Smooth muscle cell (in vitro differentiated cells): ENCODE data around the gene SMURF1. TPM values are rescaled to one million over a fixed set of nuclear protein-coding genes. Genes with fewer than 3 reads are reported as not detected.

Experiments
- DNase-seq: peaks from one replicate; lab custom pipeline; 2025; ENCODE audit not compliant: unreplicated experiment; lab: John Stamatoyannopoulos, UW
- H2AFZ ChIP-seq: fragments of 200-600 bp; sonication (generic); 2 replicates; pipeline ENCODE4 v1.6.0; 2016; ENCODE audit warnings: antibody characterized with exemption, low read depth, mild to moderate bottlenecking
- H3F3A ChIP-seq: fragments of 200-600 bp; sonication (generic); 2 replicates; pipeline ENCODE4 v1.6.0; 2017; ENCODE audit warnings: antibody characterized with exemption, low read depth
- H3K27ac ChIP-seq: fragments of 200-600 bp; sonication (generic); 2 replicates; pipeline ENCODE4 v1.5.1; 2016; ENCODE audit warnings: low read depth, mild to moderate bottlenecking
- H3K27me3 ChIP-seq: fragments of 200-600 bp; sonication (generic); 2 replicates; pipeline ENCODE4 v1.6.1; 2016; ENCODE audit warnings: low read depth, mild to moderate bottlenecking
- H3K36me3 ChIP-seq: fragments of 200-600 bp; sonication (generic); 2 replicates; pipeline ENCODE4 v1.5.1; 2016; ENCODE audit warnings: low read depth
- H3K4me1 ChIP-seq: fragments of 200-600 bp; sonication (generic); 2 replicates; pipeline ENCODE4 v1.5.1; 2016; ENCODE audit warnings: low read depth
- H3K4me2 ChIP-seq: fragments of 200-600 bp; sonication (generic); 2 replicates; pipeline ENCODE4 v1.6.0; 2016; ENCODE audit warnings: mild to moderate bottlenecking
- H3K4me3 ChIP-seq: fragments of 200-600 bp; sonication (generic); 2 replicates; pipeline ENCODE4 v1.5.1; 2016; ENCODE audit warnings: mild to moderate bottlenecking
- H3K79me2 ChIP-seq: fragments of 200-600 bp; sonication (generic); 2 replicates; pipeline ENCODE4 v1.6.0; 2016; ENCODE audit warnings: low read depth, mild to moderate bottlenecking
- H3K9ac ChIP-seq: fragments of 200-600 bp; sonication (generic); 2 replicates; pipeline ENCODE4 v1.6.0; 2016; ENCODE audit warnings: low read depth
- H3K9me3 ChIP-seq: fragments of 200-600 bp; sonication (generic); replicated peaks from 2 replicates; pipeline ENCODE4 v1.5.1; 2016; ENCODE audit warnings: low read depth
- H4K20me1 ChIP-seq: fragments of 200-600 bp; sonication (generic); 2 replicates; pipeline ENCODE4 v1.6.0; 2016; ENCODE audit warnings: low read depth
- WGBS: methylation state at CpG from one replicate; pipeline ENCODE4 v1.1.7; 2016; ENCODE audit warnings: low lambda C conversion rate; 5-methylcytosine and 5-hydroxymethylcytosine counted together
- polyA plus RNA-seq: library from polyadenylated mRNA; unstranded; fragments of >200 nt; fragmentation: Nextera tagmentation; extraction: Ambion mirVana; gene quantifications from 2 replicates; pipeline ENCODE4 v1.2.1, GENCODE V29; 2016
- total RNA-seq: library from RNA; depleted of rRNA; stranded (reverse); fragments of >200 nt; gene quantifications from 2 replicates; pipeline ENCODE4 v1.2.3, GENCODE V29; 2014
- TF ChIP-seq, protein P1 (sequence below): fragments of 200-600 bp; sonication (generic); IDR thresholded peaks from 2 replicates; pipeline ENCODE4 v1.5.1; 2017; ENCODE audit warnings: borderline replicate concordance, mild to moderate bottlenecking, antibody characterized with exemption; ENCODE audit not compliant: insufficient read depth, poor library complexity, severe bottlenecking

The SMURF1 gene
- total and polyA plus RNA-seq, 2 experiments from 2014 or later: 17.5 to 28.5 TPM

DNA sequence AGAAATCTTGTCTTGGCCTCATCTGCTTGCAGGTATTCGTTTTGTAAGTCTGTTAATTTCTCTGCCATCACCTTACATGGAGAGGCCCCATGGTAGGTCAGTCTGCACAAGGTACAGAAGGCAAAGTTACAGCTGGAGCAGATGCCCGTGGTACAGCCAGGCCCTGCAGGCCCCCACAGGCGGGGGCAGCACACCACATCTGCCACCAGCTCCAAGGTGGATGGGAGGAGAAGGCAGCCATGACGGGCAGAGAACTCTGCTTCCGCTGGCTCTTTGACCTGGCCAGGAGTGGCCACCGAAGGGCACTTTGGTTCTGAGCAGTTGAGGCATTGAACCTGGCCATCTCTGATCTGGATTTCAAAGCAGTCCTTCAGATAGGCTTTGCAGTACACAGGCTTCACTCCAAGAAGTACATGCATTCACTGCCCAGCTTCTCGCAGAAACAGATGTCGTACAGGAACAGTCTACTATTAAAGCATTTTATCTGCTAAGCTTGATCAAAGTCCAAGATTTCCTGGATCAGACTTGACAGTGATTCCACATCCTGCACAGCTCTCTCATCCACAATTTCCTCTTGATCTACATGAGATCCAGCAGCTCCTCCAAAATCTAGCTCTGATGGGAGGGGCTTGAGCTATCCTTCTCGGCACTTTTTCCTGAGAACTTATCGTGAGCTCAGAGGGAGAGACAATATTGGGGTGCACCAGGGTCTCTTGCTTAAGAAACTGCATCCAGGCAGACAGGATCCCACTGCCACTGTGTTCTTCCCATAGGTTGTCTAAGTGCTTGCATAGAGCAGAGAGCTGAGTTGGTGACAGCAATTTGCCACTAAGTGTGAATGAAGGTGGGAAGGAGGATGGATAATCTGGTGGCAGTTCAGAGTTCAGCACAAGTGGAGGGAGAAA lies 144.8 kb downstream of the SMURF1 start:
- Histone ChIP-seq H3K9ac (no peak overlapping the region), H3K9me3 (no peaks in the 10 kb centered on the region), H4K20me1 (no peaks in the 10 kb centered on the region), H3K27ac (no peak overlapping the region), H3K4me2 (no peak overlapping the region), H3K79me2 (no peaks in the 10 kb centered on the region), H3K4me1 (no peaks in the 10 kb centered on the region), H3K36me3 (peaks cover 2% of the 10 kb centered on the region), H3K4me3 (no peak overlapping the region), H3F3A (no peaks in the 10 kb centered on the region), H2AFZ (no peak overlapping the region), H3K27me3 (no peaks in the 10 kb centered on the region)
- 97% methylated on average over 10 of the region's 10 CpGs for WGBS
- TF ChIP-seq, protein P1, sequence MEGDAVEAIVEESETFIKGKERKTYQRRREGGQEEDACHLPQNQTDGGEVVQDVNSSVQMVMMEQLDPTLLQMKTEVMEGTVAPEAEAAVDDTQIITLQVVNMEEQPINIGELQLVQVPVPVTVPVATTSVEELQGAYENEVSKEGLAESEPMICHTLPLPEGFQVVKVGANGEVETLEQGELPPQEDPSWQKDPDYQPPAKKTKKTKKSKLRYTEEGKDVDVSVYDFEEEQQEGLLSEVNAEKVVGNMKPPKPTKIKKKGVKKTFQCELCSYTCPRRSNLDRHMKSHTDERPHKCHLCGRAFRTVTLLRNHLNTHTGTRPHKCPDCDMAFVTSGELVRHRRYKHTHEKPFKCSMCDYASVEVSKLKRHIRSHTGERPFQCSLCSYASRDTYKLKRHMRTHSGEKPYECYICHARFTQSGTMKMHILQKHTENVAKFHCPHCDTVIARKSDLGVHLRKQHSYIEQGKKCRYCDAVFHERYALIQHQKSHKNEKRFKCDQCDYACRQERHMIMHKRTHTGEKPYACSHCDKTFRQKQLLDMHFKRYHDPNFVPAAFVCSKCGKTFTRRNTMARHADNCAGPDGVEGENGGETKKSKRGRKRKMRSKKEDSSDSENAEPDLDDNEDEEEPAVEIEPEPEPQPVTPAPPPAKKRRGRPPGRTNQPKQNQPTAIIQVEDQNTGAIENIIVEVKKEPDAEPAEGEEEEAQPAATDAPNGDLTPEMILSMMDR: no peak
- no peak for DNase-seq

DNA sequence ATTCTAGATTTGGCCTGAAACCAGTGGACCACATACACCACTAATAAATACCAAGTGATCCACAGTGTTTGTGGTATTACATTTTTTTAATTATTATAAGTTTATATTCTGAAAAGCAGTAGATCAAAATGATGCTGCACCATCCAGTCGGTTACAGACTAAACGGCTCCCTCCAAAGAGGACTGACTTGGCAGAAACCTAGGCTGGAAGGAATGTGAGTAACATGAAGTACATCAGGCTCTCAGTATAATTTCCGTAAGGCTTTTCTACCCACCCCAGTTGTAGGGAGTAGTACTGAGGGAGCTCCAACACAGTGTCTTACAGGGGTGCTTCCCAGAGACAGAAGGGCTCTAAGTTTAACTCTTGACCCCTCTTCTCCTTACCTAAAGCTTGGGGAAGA lies 146.1 kb downstream of the SMURF1 start:
- DNase-seq: no peak

DNA sequence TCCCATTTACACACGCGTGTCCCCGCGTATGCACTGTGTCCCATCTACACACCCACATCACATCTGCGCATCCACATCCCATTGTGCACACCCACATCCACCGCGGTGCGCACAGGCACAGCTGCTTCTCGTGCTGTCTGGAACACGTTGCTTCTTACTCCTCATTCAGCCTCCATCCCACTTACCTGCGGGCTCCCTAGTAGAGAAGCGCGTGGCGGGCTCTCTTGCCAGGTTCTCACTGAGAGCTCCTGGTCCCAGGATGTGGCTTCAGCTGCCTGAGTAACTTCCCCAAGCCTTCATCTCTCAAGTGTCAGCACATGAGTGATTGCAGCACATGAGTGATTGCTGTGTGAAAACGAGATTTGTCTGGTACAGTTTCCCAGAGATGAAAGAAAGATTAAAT lies 147.8 kb downstream of the SMURF1 start:
- Histone ChIP-seq H2AFZ (no peak overlapping the region), H3K9me3 (no peaks in the 10 kb centered on the region), H3K27ac (no peak overlapping the region), H3K4me2 (no peak overlapping the region), H3K4me1 (no peaks in the 10 kb centered on the region), H3K9ac (no peak overlapping the region), H3K4me3 (no peak overlapping the region), H3K79me2 (no peaks in the 10 kb centered on the region), H3F3A (no peaks in the 10 kb centered on the region), H4K20me1 (no peaks in the 10 kb centered on the region), H3K27me3 (no peaks in the 10 kb centered on the region), H3K36me3 (peaks cover 10% of the 10 kb centered on the region)
- TF ChIP-seq, protein P1: no peak
- 98% methylated on average over 15 of the region's 15 CpGs for WGBS
- DNase-seq: no peak

More for the DNA sequence above, 146.1 kb downstream of the SMURF1 start:
- no peaks in the 10 kb centered on the region for H4K20me1 ChIP-seq
- H3K4me1 ChIP-seq: no peaks in the 10 kb centered on the region
- TF ChIP-seq, protein P1: no peak
- no peak overlapping the region for H3K27ac ChIP-seq
- no peak overlapping the region for H2AFZ ChIP-seq
- no peaks in the 10 kb centered on the region for H3F3A ChIP-seq
- no peak overlapping the region for H3K4me3 ChIP-seq
- no peak overlapping the region for H3K9ac ChIP-seq
- no peaks in the 10 kb centered on the region for H3K9me3 ChIP-seq
- WGBS: 95% methylated on average over 3 of the region's 3 CpGs
- no peak overlapping the region for H3K4me2 ChIP-seq
- peaks cover 2% of the 10 kb centered on the region for H3K36me3 ChIP-seq
- no peaks in the 10 kb centered on the region for H3K79me2 ChIP-seq
- no peaks in the 10 kb centered on the region for H3K27me3 ChIP-seq
